Choroid plexus epithelial cell (primary cell): ENCODE measurements around the gene CD74.

Source experiments
- DNase-seq: peaks from one replicate; pipeline ENCODE4 v3.0.0-alpha.2; 2010; ENCODE audit warnings: low read depth
- H3K4me3 ChIP-seq: 2 replicates; pipeline ENCODE4 v1.5.1; 2011; ENCODE audit warnings: low read depth, mild to moderate bottlenecking, control low read depth, low read length, moderate library complexity
- TF ChIP-seq, protein P1 (sequence below): conservative IDR thresholded peaks from 2 replicates; pipeline ENCODE4 v1.5.1; 2011; ENCODE audit warnings: low read depth, mild to moderate bottlenecking, control low read depth, inconsistent platforms, low read length, moderate library complexity

Gene CD74

DNA sequence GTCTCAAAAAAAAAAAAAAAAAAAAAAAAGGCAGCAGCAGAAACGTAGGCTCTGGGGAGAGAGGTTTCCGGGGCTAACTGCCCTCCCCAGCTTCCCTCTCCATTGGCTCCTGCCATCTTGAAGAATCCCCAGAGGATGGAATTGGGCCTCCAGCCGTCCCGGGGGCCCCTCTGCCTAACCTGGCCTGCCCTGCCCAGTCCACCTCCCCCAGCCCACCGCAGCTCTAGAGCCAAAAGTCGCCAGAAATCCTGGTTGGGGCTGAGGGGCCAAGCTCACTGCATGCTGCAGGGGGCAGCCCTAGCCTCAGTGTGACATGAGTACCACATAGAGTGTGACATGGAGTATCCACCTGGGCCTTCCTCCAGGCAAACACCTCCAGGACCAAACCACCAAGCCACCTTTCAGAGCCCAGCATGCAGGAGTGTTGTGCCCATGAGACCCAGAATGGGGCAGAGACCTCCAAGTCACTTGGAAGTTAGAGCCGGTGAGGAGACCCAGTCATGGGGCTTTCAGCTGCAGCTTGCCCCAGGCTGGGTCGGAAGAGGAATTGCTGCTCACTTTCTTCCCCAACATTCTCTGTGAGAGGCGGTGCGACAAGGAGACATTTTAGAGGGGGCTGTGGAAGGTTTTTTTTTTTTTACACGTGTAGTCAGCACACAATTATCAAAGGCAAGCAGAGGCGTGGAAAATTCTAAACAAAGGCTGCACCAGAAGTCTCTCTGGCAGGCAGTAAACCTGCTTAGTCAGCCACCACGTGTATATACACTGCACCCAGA lies 17.6 kb downstream of the CD74 start:
- DNase-seq: no peak
- H3K4me3 ChIP-seq: no peak overlapping the region
- TF ChIP-seq, protein P1, sequence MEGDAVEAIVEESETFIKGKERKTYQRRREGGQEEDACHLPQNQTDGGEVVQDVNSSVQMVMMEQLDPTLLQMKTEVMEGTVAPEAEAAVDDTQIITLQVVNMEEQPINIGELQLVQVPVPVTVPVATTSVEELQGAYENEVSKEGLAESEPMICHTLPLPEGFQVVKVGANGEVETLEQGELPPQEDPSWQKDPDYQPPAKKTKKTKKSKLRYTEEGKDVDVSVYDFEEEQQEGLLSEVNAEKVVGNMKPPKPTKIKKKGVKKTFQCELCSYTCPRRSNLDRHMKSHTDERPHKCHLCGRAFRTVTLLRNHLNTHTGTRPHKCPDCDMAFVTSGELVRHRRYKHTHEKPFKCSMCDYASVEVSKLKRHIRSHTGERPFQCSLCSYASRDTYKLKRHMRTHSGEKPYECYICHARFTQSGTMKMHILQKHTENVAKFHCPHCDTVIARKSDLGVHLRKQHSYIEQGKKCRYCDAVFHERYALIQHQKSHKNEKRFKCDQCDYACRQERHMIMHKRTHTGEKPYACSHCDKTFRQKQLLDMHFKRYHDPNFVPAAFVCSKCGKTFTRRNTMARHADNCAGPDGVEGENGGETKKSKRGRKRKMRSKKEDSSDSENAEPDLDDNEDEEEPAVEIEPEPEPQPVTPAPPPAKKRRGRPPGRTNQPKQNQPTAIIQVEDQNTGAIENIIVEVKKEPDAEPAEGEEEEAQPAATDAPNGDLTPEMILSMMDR: no peak

GRCh38 chr5:150394131-150394530 lies 18.6 kb downstream of the CD74 start:
- H3K4me3 ChIP-seq: no peak overlapping the region
- peak; percentile 59 for DNase-seq
- TF ChIP-seq, protein P1: no peak

GRCh38 chr5:150393096-150393645 lies 19.5 kb downstream of the CD74 start:
- no peak overlapping the region for H3K4me3 ChIP-seq
- TF ChIP-seq, protein P1: no peak
- DNase-seq: no peak

DNA sequence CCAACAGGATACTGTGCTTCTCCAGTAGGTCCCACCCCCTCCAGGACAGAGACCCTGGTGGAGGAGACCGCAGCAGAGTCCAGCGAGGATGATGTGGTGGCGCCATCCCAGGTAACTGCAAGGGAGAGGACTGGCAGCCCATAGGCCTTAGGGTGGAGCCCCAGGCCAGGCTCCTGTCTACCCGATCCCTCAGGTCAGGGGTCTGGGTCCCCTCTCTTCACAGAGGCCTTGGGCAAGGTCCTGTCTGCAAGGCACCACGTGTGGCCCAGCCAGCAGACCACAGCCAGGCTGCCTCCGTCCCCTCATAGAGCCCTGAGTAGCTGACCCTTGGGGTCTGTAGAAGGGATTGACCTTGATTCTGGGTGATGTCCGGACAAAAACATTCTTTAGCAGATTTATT lies 20.0 kb downstream of the CD74 start:
- DNase-seq: no peak
- TF ChIP-seq, protein P1: no peak
- H3K4me3 ChIP-seq: no peak overlapping the region

DNA sequence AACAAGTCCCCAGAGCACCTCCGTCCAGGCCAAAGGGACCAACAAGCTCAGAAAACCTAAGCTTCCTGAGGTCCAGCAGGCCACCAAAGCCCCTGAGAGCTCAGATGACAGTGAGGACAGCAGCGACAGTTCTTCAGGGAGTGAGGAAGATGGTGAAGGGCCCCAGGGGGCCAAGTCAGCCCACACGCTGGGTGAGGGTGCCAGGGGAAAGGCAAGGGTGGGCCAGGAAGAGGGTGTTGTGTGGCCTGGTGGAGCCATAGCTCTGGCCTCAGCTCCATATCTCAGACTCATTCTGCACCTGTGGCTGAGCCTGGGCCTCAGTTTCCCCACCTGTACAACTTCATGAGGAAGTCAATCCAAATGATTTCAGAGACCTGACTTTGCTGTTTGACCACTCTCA lies 20.7 kb downstream of the CD74 start:
- H3K4me3 ChIP-seq: no peak overlapping the region
- no peak for DNase-seq
- TF ChIP-seq, protein P1: no peak

GRCh38 chr5:150391064-150391834 lies 21.5 kb downstream of the CD74 start:
- no peak overlapping the region for H3K4me3 ChIP-seq
- DNase-seq: no peak
- TF ChIP-seq, protein P1: no peak
